ENCODE data around the gene OR51I1. TPM values are rescaled to one million over a fixed set of nuclear protein-coding genes. Genes with fewer than 3 reads are reported as not detected.

The OR51I1 gene
- polyA plus RNA-seq, 1 donor (not counting 4 experiments of a cell fraction or from before 2014, with no cell fraction given), result not detected

GRCh38 chr11:5421811-5422210, 19.5 kb downstream of the OR51I1 start, which contains the start of gene OR51Q1:
OR51Q1 (plus strand) TSS chr11:5422111; CDS start chr11:5422201, 90 bp downstream.
- FAIRE-seq (no peak), DNase-seq (ENCODE audit: low read depth, low spot score) (no peak)
- Histone ChIP-seq H2AFZ (ENCODE audit: control insufficient read depth, low read length) (no peak within 1 kb of the TSS), H3K4me1 (ENCODE audit: control insufficient read depth, extremely low read depth, insufficient read depth, low read length) (no peaks in the 10 kb centered on the region), H3K9me1 (ENCODE audit: control insufficient read depth, extremely low read depth, insufficient read depth, low read length) (no peaks in the 10 kb centered on the region), H3K27me3 (ENCODE audit: control insufficient read depth, extremely low read depth, insufficient read depth, low read length) (no peaks in the 10 kb centered on the region), H4K20me1 (ENCODE audit: control insufficient read depth, extremely low read depth, insufficient read depth, low read length) (no peaks in the 10 kb centered on the region), H3K4me2 (ENCODE audit: control insufficient read depth, extremely low read depth, insufficient read depth, low read depth, low read length) (no peak within 1 kb of the TSS), H3K9ac (ENCODE audit: control insufficient read depth, extremely low read depth, insufficient read depth, low read length) (no peak within 1 kb of the TSS), H3K36me3 (ENCODE audit: control insufficient read depth in 2 of 2, extremely low read depth in 1 of 2, insufficient read depth in 2 of 2, low read length in 2 of 2) (no peaks in the 10 kb centered on the region), H3K79me2 (ENCODE audit: control insufficient read depth, insufficient read depth, low read length) (no peaks in the 10 kb centered on the region), H3K4me3 (ENCODE audit: control insufficient read depth in 2 of 3, extremely low read depth in 1 of 3, insufficient read depth in 2 of 3, low read depth in 1 of 3, low read length in 3 of 3) (no peak within 1 kb of the TSS), H3K9me3 (ENCODE audit: control insufficient read depth, low read depth, low read length) (peaks cover 2% of the 10 kb centered on the region), H3K27ac (ENCODE audit: control insufficient read depth, insufficient read depth, low read length) (no peak within 1 kb of the TSS)
- dilution Hi-C loops (cut with MboI; ENCODE audit: extremely low pct_ligation_motif_present, low sequenced_read_pairs), result no loop called here
- TF ChIP-seq EZH2 (IDR thresholded peaks at IDR 0.05; ENCODE audit: low read length), result no peak
- TF ChIP-seq, protein P1, sequence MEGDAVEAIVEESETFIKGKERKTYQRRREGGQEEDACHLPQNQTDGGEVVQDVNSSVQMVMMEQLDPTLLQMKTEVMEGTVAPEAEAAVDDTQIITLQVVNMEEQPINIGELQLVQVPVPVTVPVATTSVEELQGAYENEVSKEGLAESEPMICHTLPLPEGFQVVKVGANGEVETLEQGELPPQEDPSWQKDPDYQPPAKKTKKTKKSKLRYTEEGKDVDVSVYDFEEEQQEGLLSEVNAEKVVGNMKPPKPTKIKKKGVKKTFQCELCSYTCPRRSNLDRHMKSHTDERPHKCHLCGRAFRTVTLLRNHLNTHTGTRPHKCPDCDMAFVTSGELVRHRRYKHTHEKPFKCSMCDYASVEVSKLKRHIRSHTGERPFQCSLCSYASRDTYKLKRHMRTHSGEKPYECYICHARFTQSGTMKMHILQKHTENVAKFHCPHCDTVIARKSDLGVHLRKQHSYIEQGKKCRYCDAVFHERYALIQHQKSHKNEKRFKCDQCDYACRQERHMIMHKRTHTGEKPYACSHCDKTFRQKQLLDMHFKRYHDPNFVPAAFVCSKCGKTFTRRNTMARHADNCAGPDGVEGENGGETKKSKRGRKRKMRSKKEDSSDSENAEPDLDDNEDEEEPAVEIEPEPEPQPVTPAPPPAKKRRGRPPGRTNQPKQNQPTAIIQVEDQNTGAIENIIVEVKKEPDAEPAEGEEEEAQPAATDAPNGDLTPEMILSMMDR (optimal IDR thresholded peaks at IDR 0.05 in 1 of 3, IDR thresholded peaks at IDR 0.05 in 1 of 3, conservative IDR thresholded peaks at IDR 0.05 in 1 of 3; ENCODE audit: extremely low read depth in 1 of 3, insufficient read depth in 2 of 3, low read length in 3 of 3), result no peak

- Histone ChIP-seq H3K79me2 (ENCODE audit: control insufficient read depth, insufficient read depth, low read length) (no peaks in the 10 kb centered on the region), H3K36me3 (ENCODE audit: control insufficient read depth in 2 of 2, extremely low read depth in 1 of 2, insufficient read depth in 2 of 2, low read length in 2 of 2) (no peaks in the 10 kb centered on the region), H2AFZ (ENCODE audit: control insufficient read depth, low read length) (no peak overlapping the region), H3K27me3 (ENCODE audit: control insufficient read depth, extremely low read depth, insufficient read depth, low read length) (no peaks in the 10 kb centered on the region), H4K20me1 (ENCODE audit: control insufficient read depth, extremely low read depth, insufficient read depth, low read length) (no peaks in the 10 kb centered on the region), H3K9me3 (ENCODE audit: control insufficient read depth, low read depth, low read length) (peaks cover 2% of the 10 kb centered on the region), H3K27ac (ENCODE audit: control insufficient read depth, insufficient read depth, low read length) (no peak overlapping the region), H3K4me1 (ENCODE audit: control insufficient read depth, extremely low read depth, insufficient read depth, low read length) (no peaks in the 10 kb centered on the region), H3K4me3 (ENCODE audit: control insufficient read depth in 2 of 3, extremely low read depth in 1 of 3, insufficient read depth in 2 of 3, low read depth in 1 of 3, low read length in 3 of 3) (no peak overlapping the region), H3K9me1 (ENCODE audit: control insufficient read depth, extremely low read depth, insufficient read depth, low read length) (no peaks in the 10 kb centered on the region), H3K9ac (ENCODE audit: control insufficient read depth, extremely low read depth, insufficient read depth, low read length) (no peak overlapping the region), H3K4me2 (ENCODE audit: control insufficient read depth, extremely low read depth, insufficient read depth, low read depth, low read length) (no peak overlapping the region)
- FAIRE-seq (no peak), DNase-seq (ENCODE audit: low read depth, low spot score) (no peak)
- TF ChIP-seq, protein P1 (optimal IDR thresholded peaks at IDR 0.05 in 1 of 3, IDR thresholded peaks at IDR 0.05 in 1 of 3, conservative IDR thresholded peaks at IDR 0.05 in 1 of 3; ENCODE audit: extremely low read depth in 1 of 3, insufficient read depth in 2 of 3, low read length in 3 of 3), result no peak
- TF ChIP-seq EZH2 (IDR thresholded peaks at IDR 0.05; ENCODE audit: low read length), result no peak
- dilution Hi-C loops (cut with MboI; ENCODE audit: extremely low pct_ligation_motif_present, low sequenced_read_pairs), result no loop called here
Measured at GRCh38 chr11:5420993-5421392, 20.3 kb downstream of the OR51I1 start.

Measured in keratinocyte (primary cell).